K562 (cell line): ENCODE results near the gene FTH1. TPM values are rescaled to one million over a fixed set of nuclear protein-coding genes. Genes with fewer than 3 reads are reported as not detected.

ENCODE experiments used
- ATAC-seq: fragments of 200-7000 bp; cut with Tn5 transposase; 3 replicates; pipeline ENCODE4 v1.9.1; 2020; ENCODE audit warnings: moderate library complexity
- BruUV-seq: library from RNA; stranded (reverse); fragments of 400-500 nt; replicated peaks from 2 replicates; lab custom pipeline; 2021; lab: Mats Ljungman, UMichigan
- CTCF ChIA-PET: fragments of 300-600 bp; formaldehyde crosslinking; extraction: SDS; loops from one replicate; lab custom pipeline; 2021; ENCODE audit warnings: low intra/inter-chr PET ratio; lab: Yijun Ruan, JAX
- POLR2A ChIA-PET: fragments of 300-600, 350-650 bp; sonication (Branson Sonifier 250); formaldehyde crosslinking; extraction: SDS; loops from one replicate; lab custom pipeline; 2021; ENCODE audit warnings: antibody characterized with exemption, inconsistent platforms; lab: Yijun Ruan, JAX
- DNase-seq, 4 experiments: peaks; one replicate each; pipeline versions ENCODE4 v3.0.0 to v3.0.0-alpha.2; 2011 to 2018; ENCODE audit warnings: low spot score in 3 of 4, mixed read lengths in 3 of 4; ENCODE audit errors: extremely low read depth in 1 of 4
- FAIRE-seq: peaks from 2 replicates; lab custom pipeline; 2011; peaks lifted over from hg19 to GRCh38; lab: Jason Lieb, UNC
- H2AFZ ChIP-seq: 2 replicates; pipeline ENCODE4 v1.6.0; 2011; ENCODE audit warnings: low read depth, low read length, control low read depth, inconsistent platforms
- H3K27ac ChIP-seq: fragments of 200-600 bp; 3 replicates; pipeline ENCODE4 v1.8.0; 2011; ENCODE audit warnings: low read depth, mild to moderate bottlenecking, control low read depth, inconsistent platforms, low read length, moderate library complexity, mixed read lengths; ENCODE audit errors: extremely low read depth
- H3K27me3 ChIP-seq, 2 experiments: fragments of 300-600 bp in 1 of 2; 2 replicates in 1 of 2; 3 replicates in 1 of 2; pipeline versions ENCODE4 v1.6.0 to v1.8.0; 2011; ENCODE audit warnings: inconsistent platforms in 2 of 2, low read length in 2 of 2, mild to moderate bottlenecking in 1 of 2, mixed read lengths in 1 of 2, moderate library complexity in 1 of 2; ENCODE audit not compliant: control insufficient read depth in 2 of 2, insufficient read depth in 2 of 2
- H3K36me3 ChIP-seq: fragments of 300-600 bp; 3 replicates; pipeline ENCODE4 v1.8.0; 2011; ENCODE audit warnings: mild to moderate bottlenecking, low read length, inconsistent platforms; ENCODE audit not compliant: control insufficient read depth, insufficient read depth
- H3K4me1 ChIP-seq, 2 experiments: fragments of 200-600 bp in 1 of 2; replicated peaks in 1 of 2; 2 replicates in 1 of 2; 3 replicates in 1 of 2; pipeline versions ENCODE4 v1.5.1 to v1.8.0; 2011; ENCODE audit warnings: inconsistent platforms in 2 of 2, low read length in 2 of 2, mild to moderate bottlenecking in 1 of 2, mixed read lengths in 1 of 2, moderate library complexity in 1 of 2; ENCODE audit not compliant: control insufficient read depth in 2 of 2, insufficient read depth in 2 of 2
- H3K4me2 ChIP-seq: 2 replicates; pipeline ENCODE4 v1.6.1; 2011; ENCODE audit warnings: low read length, control low read depth, inconsistent platforms, mixed read lengths; ENCODE audit not compliant: insufficient read depth
- H3K4me3 ChIP-seq: fragments of 200-600 bp; sonication (generic), shearing (Covaris generic); 2 replicates; pipeline ENCODE4 v1.5.1; 2016; ENCODE audit warnings: control low read depth, inconsistent platforms
- H3K79me2 ChIP-seq: fragments of 200-600 bp; 3 replicates; pipeline ENCODE4 v1.8.0; 2011; ENCODE audit warnings: low read length, inconsistent platforms; ENCODE audit not compliant: control insufficient read depth, insufficient read depth
- H3K9ac ChIP-seq, 2 experiments: 2 replicates each; pipeline versions ENCODE4 v1.6.0 to v1.6.1; 2011; ENCODE audit warnings: low read depth in 2 of 2, low read length in 2 of 2, control low read depth in 1 of 2, inconsistent platforms in 1 of 2, mild to moderate bottlenecking in 1 of 2, mixed read lengths in 1 of 2; ENCODE audit not compliant: insufficient read depth in 1 of 2
- H3K9me1 ChIP-seq: one replicate; pipeline ENCODE4 v1.6.0; 2011; ENCODE audit warnings: inconsistent platforms, mild to moderate bottlenecking, low read length, moderate library complexity; ENCODE audit not compliant: control insufficient read depth, insufficient read depth
- H3K9me3 ChIP-seq: replicated peaks from 2 replicates; pipeline ENCODE4 v1.5.1; 2011; ENCODE audit warnings: low read depth, low read length, inconsistent platforms; ENCODE audit not compliant: control insufficient read depth, insufficient read depth
- H4K20me1 ChIP-seq: replicated peaks from 2 replicates; pipeline ENCODE4 v1.6.1; 2011; ENCODE audit warnings: low read length, inconsistent platforms, mixed read lengths; ENCODE audit not compliant: control insufficient read depth, insufficient read depth
- BRD4 ChIP-seq: fragments of 200-600 bp; sonication (generic); IDR thresholded peaks from 2 replicates; pipeline ENCODE4 v1.6.1; 2017; ENCODE audit warnings: inconsistent platforms
- FOS ChIP-seq: IDR thresholded peaks from 3 replicates; pipeline ENCODE4 v1.6.1; 2011; ENCODE audit not compliant: insufficient read length; ENCODE audit errors: extremely low read depth
- HDAC6 ChIP-seq: IDR thresholded peaks from 2 replicates; pipeline ENCODE4 v1.6.1; 2012; ENCODE audit warnings: low read depth, mild to moderate bottlenecking, control low read depth, inconsistent platforms, low read length, moderate library complexity
- MCM3 ChIP-seq: fragments of 450-650 bp; IDR thresholded peaks from 2 replicates; pipeline ENCODE4 v1.6.1; 2016
- MTA2 ChIP-seq: fragments of 450-650 bp; IDR thresholded peaks from 2 replicates; pipeline ENCODE4 v1.6.1; 2016; ENCODE audit warnings: low read depth
- SMARCC2 ChIP-seq: fragments of 450-650 bp; IDR thresholded peaks from 2 replicates; pipeline ENCODE4 v1.6.1; 2017; ENCODE audit warnings: antibody characterized with exemption, moderate library complexity, mild to moderate bottlenecking, low read depth
- U2AF2 ChIP-seq: fragments of 200-400 bp; formaldehyde crosslinking; optimal IDR thresholded peaks from 2 replicates; pipeline ENCODE3; 2017; ENCODE audit warnings: low read depth, mild to moderate bottlenecking, low read length
- ZKSCAN8 ChIP-seq: fragments of 200-800 bp; sonication (Bioruptor generic); IDR thresholded peaks from 2 replicates; pipeline ENCODE4 v1.6.1; 2016; ENCODE audit warnings: missing genetic modification characterization, missing compliant biosample characterization
- WGBS: fragments of 100-300 bp; shearing (Covaris generic); methylation state at CpG from one replicate; pipeline ENCODE4 v1.1.6; 2016; ENCODE audit warnings: low coverage, mixed read lengths; ENCODE audit not compliant: insufficient coverage; ENCODE audit errors: missing lambda C conversion rate; 5-methylcytosine and 5-hydroxymethylcytosine counted together
- in situ Hi-C: fragments of 300-500 bp; cut with MboI; formaldehyde crosslinking; loops from 4 replicates; pipeline ENCODE4 v1.15.0; 2018; ENCODE audit warnings: inconsistent platforms, mixed read lengths
- intact Hi-C: fragments of 100-400 bp; cut with micrococcal nuclease; formaldehyde crosslinking; loops from 2 replicates; pipeline ENCODE4 v1.14.2; 2022
- polyA plus RNA-seq, 8 experiments: library from polyadenylated mRNA; depleted of rRNA in 4 of 8; stranded (reverse) in 5 of 8; unstranded in 3 of 8; fragments of >200 nt; fragmentation: Nextera tagmentation in 2 of 8; fragmentation: Illumina TruSeq in 1 of 8; extraction: Ambion mirVana in 2 of 8; extraction: Trizol in 1 of 8; gene quantifications; 2 replicates each; pipeline versions ENCODE4 v1.2.1 to v1.2.3, GENCODE V29; 2011 to 2014; ENCODE audit warnings: inconsistent platforms in 1 of 8, missing spikeins in 1 of 8
- total RNA-seq, 7 experiments: library from RNA; depleted of rRNA in 6 of 7; stranded (reverse); fragments of >200 nt in 6 of 7; fragmentation: Illumina TruSeq in 2 of 7; extraction: Trizol in 2 of 7; gene quantifications; 2 replicates each; pipeline versions ENCODE4 v1.2.1 to v1.2.3, GENCODE V29; 2011 to 2021; ENCODE audit warnings: low replicate concordance in 1 of 7
- TF ChIP-seq, protein P1 (sequence below): fragments of 250-450 bp; sonication (Bioruptor Pico); IDR thresholded peaks from 2 replicates; pipeline ENCODE4 v1.8.0; 2021; ENCODE audit warnings: borderline replicate concordance, mild to moderate bottlenecking, moderate library complexity; ENCODE audit not compliant: poor library complexity, severe bottlenecking

FTH1 gene
- total and polyA plus RNA-seq, 9 of the 15 experiments (the other 6 are each of a cell fraction or from before 2014, with no cell fraction given), result 370 to 3,146 (median 802) TPM

DNA sequence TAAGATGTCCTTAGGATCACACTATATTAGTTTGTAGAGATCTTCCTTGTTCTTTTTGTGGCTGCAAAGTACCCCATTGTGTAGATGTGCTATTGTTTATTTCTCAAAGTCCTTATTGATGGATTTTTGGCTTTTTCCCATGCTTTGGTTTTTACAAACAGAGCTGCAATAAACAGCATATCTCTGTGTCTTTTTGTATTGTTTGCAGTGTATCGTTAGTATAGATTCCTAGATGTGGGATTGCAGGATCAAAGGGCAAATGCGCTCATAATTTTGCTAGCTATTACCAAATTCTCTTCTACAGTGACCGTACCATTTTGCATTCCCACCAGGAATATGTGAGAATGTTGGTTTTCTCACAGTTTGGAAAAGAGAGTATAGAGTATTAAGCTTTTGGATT is 27.5 kb upstream of the FTH1 start:
- Histone ChIP-seq H3K4me1 (no peaks in the 10 kb centered on the region), H3K36me3 (no peaks in the 10 kb centered on the region), H3K9me3 (peaks cover 5% of the 10 kb centered on the region), H4K20me1 (no peaks in the 10 kb centered on the region), H3K4me2 (no peak overlapping the region), H3K9me1 (no peaks in the 10 kb centered on the region), H2AFZ (no peak overlapping the region), H3K4me3 (no peak overlapping the region), H3K27me3 (no peaks in the 10 kb centered on the region), H3K79me2 (no peaks in the 10 kb centered on the region), H3K9ac (no peak overlapping the region), H3K27ac (no peak overlapping the region)
- DNase-seq (no peak), ATAC-seq (no peak), FAIRE-seq (no peak)
- intact Hi-C loops (no loop called here), in situ Hi-C loops (no loop called here)
- BruUV-seq, result no TSS peak
- WGBS, result 64% methylated on average over 3 of the region's 3 CpGs
- ChIA-PET POLR2A (interaction anchor here (1.1 to 1.6 kb wide), 3 partner anchors 8 to 11 kb away, joined by 3 to 5 read pairs (median 3); no protein-coding TSS in a partner anchor), CTCF (no interaction called here)
- TF ChIP-seq MCM3 (no peak), ZKSCAN8 (no peak), MTA2 (no peak), HDAC6 (no peak), U2AF2 (no peak), SMARCC2 (no peak), BRD4 (no peak), FOS (no peak)
- TF ChIP-seq, protein P1, sequence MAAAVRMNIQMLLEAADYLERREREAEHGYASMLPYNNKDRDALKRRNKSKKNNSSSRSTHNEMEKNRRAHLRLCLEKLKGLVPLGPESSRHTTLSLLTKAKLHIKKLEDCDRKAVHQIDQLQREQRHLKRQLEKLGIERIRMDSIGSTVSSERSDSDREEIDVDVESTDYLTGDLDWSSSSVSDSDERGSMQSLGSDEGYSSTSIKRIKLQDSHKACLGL, result no peak
